SK-N-SH (cell line): ENCODE measurements around the gene PHAX.

ENCODE experiments used
- CHD2 ChIP-seq: fragments of 150-350 bp; IDR thresholded peaks from 2 replicates; pipeline ENCODE4 v1.6.1; 2018; ENCODE audit warnings: low read length; ENCODE audit not compliant: partially characterized antibody
- POLR2AphosphoS5 ChIP-seq: IDR thresholded peaks from 2 replicates; pipeline ENCODE4 v1.6.1; 2012; ENCODE audit warnings: low read depth, low read length
- TEAD4 ChIP-seq: IDR thresholded peaks from 2 replicates; pipeline ENCODE4 v1.4.0; 2012; ENCODE audit warnings: mild to moderate bottlenecking, borderline replicate concordance; ENCODE audit not compliant: insufficient read depth
- USF2 ChIP-seq: fragments of 150-350 bp; IDR thresholded peaks from 2 replicates; pipeline ENCODE4 v1.6.1; 2017; ENCODE audit warnings: antibody characterized with exemption, low read length, low read depth, borderline replicate concordance
- TF ChIP-seq, protein P1 (sequence below): fragments of 200-600 bp; sonication (generic); IDR thresholded peaks from 2 replicates; pipeline ENCODE4 v1.6.1; 2017; ENCODE audit warnings: antibody characterized with exemption, mild to moderate bottlenecking, moderate library complexity

DNA sequence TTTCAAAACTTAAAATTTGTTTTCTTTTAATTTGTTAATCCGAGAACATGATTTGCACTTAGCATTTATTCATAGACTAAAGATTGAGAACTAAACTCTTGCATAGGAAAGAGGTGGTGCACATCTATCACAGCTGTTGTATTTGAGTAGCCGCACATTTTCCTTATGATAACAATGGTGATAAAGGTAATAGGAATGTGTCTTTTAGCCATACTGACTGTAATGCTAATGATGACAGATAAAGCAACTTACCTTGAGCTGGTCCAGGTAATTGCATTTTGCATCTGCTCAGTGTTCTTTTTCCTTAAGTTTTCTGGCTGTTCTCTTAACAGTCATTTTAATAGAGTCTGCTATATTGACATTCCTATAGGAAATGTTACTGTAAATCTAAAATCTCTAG lies 19.0 kb downstream of the PHAX start:
- TF ChIP-seq USF2: no peak
- TF ChIP-seq CHD2: no peak
- TF ChIP-seq, protein P1, sequence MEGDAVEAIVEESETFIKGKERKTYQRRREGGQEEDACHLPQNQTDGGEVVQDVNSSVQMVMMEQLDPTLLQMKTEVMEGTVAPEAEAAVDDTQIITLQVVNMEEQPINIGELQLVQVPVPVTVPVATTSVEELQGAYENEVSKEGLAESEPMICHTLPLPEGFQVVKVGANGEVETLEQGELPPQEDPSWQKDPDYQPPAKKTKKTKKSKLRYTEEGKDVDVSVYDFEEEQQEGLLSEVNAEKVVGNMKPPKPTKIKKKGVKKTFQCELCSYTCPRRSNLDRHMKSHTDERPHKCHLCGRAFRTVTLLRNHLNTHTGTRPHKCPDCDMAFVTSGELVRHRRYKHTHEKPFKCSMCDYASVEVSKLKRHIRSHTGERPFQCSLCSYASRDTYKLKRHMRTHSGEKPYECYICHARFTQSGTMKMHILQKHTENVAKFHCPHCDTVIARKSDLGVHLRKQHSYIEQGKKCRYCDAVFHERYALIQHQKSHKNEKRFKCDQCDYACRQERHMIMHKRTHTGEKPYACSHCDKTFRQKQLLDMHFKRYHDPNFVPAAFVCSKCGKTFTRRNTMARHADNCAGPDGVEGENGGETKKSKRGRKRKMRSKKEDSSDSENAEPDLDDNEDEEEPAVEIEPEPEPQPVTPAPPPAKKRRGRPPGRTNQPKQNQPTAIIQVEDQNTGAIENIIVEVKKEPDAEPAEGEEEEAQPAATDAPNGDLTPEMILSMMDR: no peak
- no peak for TF ChIP-seq POLR2AphosphoS5
- TF ChIP-seq TEAD4: no peak
